ENCODE data around the gene WNT3A.

WNT3A gene

GRCh38 chr1:228104526-228105269 lies 97.9 kb downstream of the WNT3A start:
- peak; percentile 58 for DNase-seq

DNA sequence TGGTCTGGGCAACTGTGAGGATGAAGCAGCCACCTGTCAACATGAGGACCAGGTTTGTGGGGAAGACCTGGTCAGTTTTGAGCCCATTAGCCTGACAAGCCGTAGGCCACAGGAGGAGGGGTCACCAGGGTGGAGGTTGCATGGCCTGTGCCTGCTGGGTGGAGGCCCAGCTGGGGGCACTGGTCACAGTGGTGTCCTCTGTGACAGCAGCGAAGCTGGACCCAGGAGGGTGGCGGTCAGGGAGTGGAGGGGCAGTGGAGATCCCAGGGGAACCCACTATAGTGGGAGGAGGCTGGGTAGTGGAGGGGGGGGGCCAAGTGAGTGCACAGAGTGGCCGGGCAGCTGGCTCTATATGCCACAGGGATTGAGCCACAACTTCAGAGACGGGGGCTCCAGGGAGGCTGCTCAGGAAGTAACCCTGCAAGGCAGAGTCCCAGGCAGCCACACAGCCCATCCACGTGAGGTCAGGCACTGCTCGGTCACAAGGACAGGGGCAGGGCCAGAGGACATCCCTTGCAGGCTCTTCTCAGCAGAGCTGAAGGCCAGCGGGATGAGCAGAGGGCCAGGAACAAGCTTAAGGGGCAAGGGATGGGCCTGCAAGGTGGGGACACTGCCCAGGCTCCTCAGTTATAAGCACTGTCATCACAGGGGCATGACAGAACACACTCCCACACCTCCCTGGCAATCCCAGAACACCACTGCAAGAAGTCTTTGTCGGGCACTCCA lies 98.6 kb downstream of the WNT3A start:
- DNase-seq = no peak

DNA sequence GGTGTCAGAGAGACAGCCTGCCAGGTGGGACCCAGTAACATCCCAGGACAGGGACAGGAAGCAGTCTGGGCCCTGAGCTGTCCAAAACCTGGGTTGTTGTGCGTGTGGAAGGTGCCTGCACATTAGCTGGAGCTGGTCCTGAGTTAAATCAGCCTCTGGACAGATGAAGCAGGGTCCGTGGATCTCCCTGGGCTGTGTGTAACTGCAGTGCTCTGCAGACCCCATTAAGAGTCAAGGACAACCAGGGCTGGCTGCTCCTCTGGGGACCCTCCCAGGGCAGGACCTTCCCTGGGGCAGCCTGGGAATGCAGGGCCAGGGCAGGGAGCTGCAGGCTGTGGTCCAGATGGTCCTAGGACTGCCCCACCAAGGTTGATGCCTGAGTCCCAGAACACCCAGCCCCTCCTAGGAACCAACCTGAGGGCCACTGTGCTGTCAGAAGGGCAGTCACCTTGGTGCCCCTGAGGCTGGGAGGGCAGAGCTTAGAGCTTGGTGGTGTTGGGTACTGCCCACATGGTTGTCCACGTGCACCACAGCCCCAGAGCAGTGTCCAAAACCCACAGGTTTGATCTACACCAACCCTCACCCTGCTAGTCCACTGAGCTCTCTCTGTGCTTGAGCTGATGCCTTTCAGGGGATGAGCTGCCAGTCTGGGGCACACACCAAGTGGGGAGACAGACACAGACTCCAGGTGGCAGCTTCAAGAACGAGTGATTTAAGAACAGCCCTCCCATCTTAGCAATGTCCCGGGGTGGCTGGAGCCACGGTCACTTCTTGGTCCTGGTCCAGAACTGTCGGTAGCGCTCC lies 99.4 kb downstream of the WNT3A start:
- DNase-seq = no peak

DNA sequence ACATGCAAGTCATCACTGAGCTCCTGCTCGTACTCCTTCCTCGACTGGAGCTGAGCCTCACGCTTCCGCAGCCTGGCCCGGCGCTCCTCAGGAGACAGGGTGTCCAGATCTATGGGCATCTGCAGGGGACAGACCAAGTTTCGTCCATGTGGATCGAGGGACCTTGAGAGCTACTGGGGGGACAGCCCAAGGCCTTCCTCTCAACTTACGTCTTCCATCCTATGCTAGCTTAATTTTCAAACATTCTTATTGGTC lies 99.9 kb downstream of the WNT3A start:
- no peak for DNase-seq

- no peak for DNase-seq
Measured at GRCh38 chr1:228107636-228108035, 100.8 kb downstream of the WNT3A start.

GRCh38 chr1:228108055-228108690 lies 101.4 kb downstream of the WNT3A start:
- DNase-seq = no peak

- no peak for DNase-seq
Measured at GRCh38 chr1:228108742-228109072, 101.9 kb downstream of the WNT3A start.

- DNase-seq = peak; percentile 99
Measured at GRCh38 chr1:228109073-228109961, 102.5 kb downstream of the WNT3A start, which contains the start of gene MRPL55. Gene MRPL55, minus strand, starts transcription at chr1:228109299. Its CDS starts 1,039 bp downstream, at chr1:228108260.

GRCh38 chr1:228109962-228110488 lies 103.2 kb downstream of the WNT3A start:
- DNase-seq = peak; percentile 77

- no peak for DNase-seq
Measured at GRCh38 chr1:228110556-228110955, 103.8 kb downstream of the WNT3A start.
